GM18517 (cell line): Measurements from ENCODE around the gene EPB41.
"Not testable (repeated sequence)": the region's sequence is repeated elsewhere in the genome, so short reads cannot be mapped to it uniquely, and the experiment has no call there.

Experiments used
- ATAC-seq: cut with Tn5 transposase; IDR thresholded peaks from one replicate; pipeline ENCODE4 v1.9.1; 2021; ENCODE audit warnings: mild to moderate bottlenecking, moderate library complexity; ENCODE audit not compliant: unreplicated experiment

Gene EPB41

GRCh38 chr1:29043274-29043965 lies 129.1 kb downstream of the EPB41 start:
- ATAC-seq = no peak

- no peak for ATAC-seq
These were observed 129.6 kb downstream of the EPB41 start for GRCh38 chr1:29044010-29044409.

GRCh38 chr1:29045663-29046062 lies 131.3 kb downstream of the EPB41 start:
- not testable (repeated sequence) for ATAC-seq

GRCh38 chr1:29047142-29047541 lies 132.8 kb downstream of the EPB41 start:
- no peak for ATAC-seq

- no peak for ATAC-seq
These were observed 135.8 kb downstream of the EPB41 start for GRCh38 chr1:29050166-29050565.

GRCh38 chr1:29052100-29052499 lies 137.7 kb downstream of the EPB41 start:
- ATAC-seq = no peak

GRCh38 chr1:29052941-29053340 lies 138.6 kb downstream of the EPB41 start:
- ATAC-seq = no peak

- no peak for ATAC-seq
These were observed 140.8 kb downstream of the EPB41 start for GRCh38 chr1:29055160-29055559.

GRCh38 chr1:29056256-29056655 lies 141.9 kb downstream of the EPB41 start:
- ATAC-seq = no peak

GRCh38 chr1:29057700-29058099 lies 143.3 kb downstream of the EPB41 start:
- no peak for ATAC-seq

- ATAC-seq = no peak
These were observed 148.0 kb downstream of the EPB41 start for GRCh38 chr1:29062157-29062942.

- no peak for ATAC-seq
These were observed 149.7 kb downstream of the EPB41 start for GRCh38 chr1:29064064-29064463.

- ATAC-seq = no peak
These were observed 162.8 kb downstream of the EPB41 start for GRCh38 chr1:29077155-29077554.

GRCh38 chr1:29079916-29080629 lies 165.7 kb downstream of the EPB41 start:
- not testable (repeated sequence) for ATAC-seq

- no peak for ATAC-seq
These were observed 166.8 kb downstream of the EPB41 start for GRCh38 chr1:29081201-29081600.

GRCh38 chr1:29082519-29082918 lies 168.2 kb downstream of the EPB41 start:
- ATAC-seq = no peak

- ATAC-seq = no peak
These were observed 169.2 kb downstream of the EPB41 start for GRCh38 chr1:29083317-29084195.

GRCh38 chr1:29084196-29084521 lies 169.8 kb downstream of the EPB41 start:
- ATAC-seq = no peak

GRCh38 chr1:29090937-29091618 lies 176.7 kb downstream of the EPB41 start:
- ATAC-seq = no peak

- not testable (repeated sequence) for ATAC-seq
These were observed 178.3 kb downstream of the EPB41 start for GRCh38 chr1:29092704-29093103.
